ENCODE results near the gene TMEM89.

GRCh38 chr3:48656841-48657281 is 35.3 kb upstream of the TMEM89 start:
- TF ChIP-seq CTCF (IDR thresholded peaks at IDR 0.05) (no peak), POLR2A (IDR thresholded peaks at IDR 0.05) (no peak)
